ENCODE data around the gene HTR3C.
"Not testable (repeated sequence)": the region's sequence is repeated elsewhere in the genome, so short reads cannot be mapped to it uniquely, and the experiment has no call there.

The HTR3C gene

GRCh38 chr3:184030536-184030935 lies 22.3 kb upstream of the HTR3C start:
- no peak for DNase-seq (ENCODE audit: low spot score)

DNA sequence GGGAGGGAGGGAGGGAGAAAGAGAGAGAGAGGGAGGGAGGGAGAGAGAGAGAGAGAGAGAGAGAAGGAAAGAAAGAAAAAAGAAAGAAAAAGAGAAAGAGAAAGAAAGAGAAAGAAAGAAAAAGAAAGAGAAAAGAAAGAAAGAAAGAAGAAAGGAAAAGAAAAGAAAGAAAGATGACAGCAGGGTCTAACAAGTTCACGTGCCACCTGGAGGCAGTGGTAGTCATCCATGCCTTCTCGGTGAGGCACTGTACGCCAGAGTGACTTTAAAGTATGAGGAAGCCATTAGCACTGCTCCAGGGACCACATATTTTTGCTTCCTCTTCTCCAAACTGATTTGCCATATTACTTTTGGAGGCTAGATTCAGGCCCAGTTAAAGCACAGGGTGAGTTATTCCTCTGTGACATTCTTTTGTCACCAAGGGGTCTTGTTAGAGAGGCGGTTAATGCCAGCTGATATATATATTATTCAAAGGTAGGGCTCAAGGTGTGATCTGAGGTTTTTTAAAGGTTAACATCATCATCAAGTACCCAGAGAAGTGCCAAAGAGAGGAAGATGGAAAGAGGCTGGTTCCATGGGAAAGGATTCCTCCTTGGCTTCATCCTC lies 21.6 kb upstream of the HTR3C start, which contains the start of gene HTR3D:
Gene HTR3D (plus strand): TSS at position 556 of the 606 bp plus-strand sequence. CDS start 0 bp downstream, at position 556.
- no peak for DNase-seq (ENCODE audit: low spot score)

DNA sequence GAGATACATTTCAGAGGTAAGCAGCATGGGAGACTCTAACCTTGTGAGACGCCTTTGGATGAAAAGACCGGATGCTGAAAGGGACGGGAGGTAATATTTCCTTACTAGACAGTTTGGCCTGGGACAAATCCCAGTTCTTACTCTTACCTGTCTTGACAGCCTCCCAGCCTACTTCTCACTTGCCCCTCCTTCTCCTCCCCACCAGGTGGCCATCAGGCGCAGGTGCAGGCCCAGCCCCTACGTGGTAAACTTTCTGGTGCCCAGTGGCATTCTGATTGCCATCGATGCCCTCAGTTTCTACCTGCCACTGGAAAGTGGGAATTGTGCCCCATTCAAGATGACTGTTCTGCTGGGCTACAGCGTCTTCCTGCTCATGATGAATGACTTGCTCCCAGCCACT lies 15.0 kb upstream of the HTR3C start:
- DNase-seq (ENCODE audit: low spot score), result no peak

GRCh38 chr3:184038307-184038706 lies 14.5 kb upstream of the HTR3C start:
- DNase-seq (ENCODE audit: low spot score), result not testable (repeated sequence)

DNA sequence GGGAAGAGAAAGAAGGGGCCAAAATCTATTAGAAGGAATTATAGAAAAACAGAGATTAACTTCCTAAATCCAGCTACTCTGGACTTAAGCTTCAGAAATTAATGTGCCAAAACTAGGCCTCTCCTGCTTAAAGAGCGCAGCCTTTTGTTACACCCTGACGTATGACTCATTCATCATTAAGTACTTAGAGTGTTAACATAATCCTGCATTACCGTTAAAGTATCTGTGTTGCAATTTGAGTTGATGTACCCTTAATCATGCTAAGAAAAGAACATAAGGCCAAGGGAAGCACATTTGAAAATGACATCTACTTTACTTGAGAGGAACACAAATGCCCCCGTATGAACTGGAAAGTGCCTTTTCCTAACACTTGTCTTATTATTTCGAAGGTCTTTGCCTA lies 13.4 kb upstream of the HTR3C start:
- DNase-seq (ENCODE audit: low spot score), result no peak

DNA sequence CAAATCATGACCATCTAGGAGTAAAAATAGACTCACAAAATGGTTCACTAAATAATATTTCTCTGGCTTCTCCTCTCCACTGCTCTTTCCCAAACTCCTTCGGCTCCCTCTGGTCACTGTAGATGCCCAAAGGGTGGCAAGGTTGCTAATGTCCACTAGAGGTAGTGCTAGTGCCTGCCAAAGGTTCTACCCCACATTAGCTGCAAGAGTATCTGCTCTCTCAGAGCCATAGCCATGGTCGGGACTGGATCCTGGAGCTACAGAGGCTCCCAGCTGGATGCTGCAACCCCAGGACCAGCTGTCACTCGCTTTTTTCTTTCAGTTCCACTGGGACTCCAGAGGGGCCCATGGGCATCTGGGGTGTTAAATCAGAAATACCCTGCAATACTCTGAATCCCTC lies 12.8 kb upstream of the HTR3C start:
- DNase-seq (ENCODE audit: low spot score), result peak; percentile 42

DNA sequence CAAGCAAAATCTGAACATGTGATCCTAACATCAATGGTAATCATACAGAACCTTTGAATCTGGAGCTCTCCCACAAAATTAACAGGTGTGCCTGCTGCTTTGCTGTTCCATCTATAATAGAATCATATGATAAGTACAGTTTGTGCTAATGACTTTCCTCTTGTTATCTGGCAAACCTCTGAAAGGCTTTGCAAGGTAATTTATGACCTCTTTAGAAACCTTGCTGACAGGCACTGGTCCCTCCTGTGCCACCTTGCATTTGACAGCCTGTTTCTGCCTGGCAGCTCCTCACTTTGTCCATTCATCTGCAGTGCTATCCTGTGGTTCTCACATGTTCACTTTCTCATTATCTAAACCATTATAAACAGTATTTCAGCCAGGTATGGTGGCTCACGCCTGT lies 10.2 kb upstream of the HTR3C start:
- DNase-seq (ENCODE audit: low spot score), result no peak

GRCh38 chr3:184045995-184046394 lies 6.9 kb upstream of the HTR3C start:
- DNase-seq (ENCODE audit: low spot score), result no peak

- no peak for DNase-seq (ENCODE audit: low spot score)
These were observed 2.5 kb upstream of the HTR3C start for GRCh38 chr3:184050217-184050847.

- no peak for DNase-seq (ENCODE audit: low spot score)
These were observed 5.2 kb downstream of the HTR3C start for GRCh38 chr3:184058029-184058428.

GRCh38 chr3:184059424-184059823 lies 6.6 kb downstream of the HTR3C start:
- no peak for DNase-seq (ENCODE audit: low spot score)

GRCh38 chr3:184062637-184063036 lies 9.8 kb downstream of the HTR3C start:
- DNase-seq (ENCODE audit: low spot score), result no peak

GRCh38 chr3:184066211-184066610 lies 13.4 kb downstream of the HTR3C start:
- no peak for DNase-seq (ENCODE audit: low spot score)

GRCh38 chr3:184067573-184068055 lies 14.8 kb downstream of the HTR3C start:
- no peak for DNase-seq (ENCODE audit: low spot score)

DNA sequence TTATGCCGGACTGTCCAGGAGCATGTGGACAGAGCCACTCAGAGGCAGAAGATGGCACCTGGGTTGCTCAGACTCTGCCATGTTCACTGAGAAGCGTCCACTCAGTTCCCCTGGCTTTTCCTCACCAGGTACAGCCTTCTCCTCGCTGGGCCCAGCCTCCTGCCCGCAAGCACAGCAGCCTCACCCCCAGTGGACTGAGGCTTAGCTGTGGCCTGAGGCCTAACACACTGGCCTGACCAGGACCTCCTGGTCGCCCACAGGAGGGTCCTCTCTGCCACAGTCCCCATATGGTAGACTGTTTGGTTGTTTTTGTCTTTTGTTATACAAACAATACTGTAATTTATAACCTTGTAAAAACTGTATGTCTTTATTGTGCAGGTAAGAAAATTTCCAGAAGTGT lies 15.5 kb downstream of the HTR3C start:
- DNase-seq (ENCODE audit: low spot score), result no peak

DNA sequence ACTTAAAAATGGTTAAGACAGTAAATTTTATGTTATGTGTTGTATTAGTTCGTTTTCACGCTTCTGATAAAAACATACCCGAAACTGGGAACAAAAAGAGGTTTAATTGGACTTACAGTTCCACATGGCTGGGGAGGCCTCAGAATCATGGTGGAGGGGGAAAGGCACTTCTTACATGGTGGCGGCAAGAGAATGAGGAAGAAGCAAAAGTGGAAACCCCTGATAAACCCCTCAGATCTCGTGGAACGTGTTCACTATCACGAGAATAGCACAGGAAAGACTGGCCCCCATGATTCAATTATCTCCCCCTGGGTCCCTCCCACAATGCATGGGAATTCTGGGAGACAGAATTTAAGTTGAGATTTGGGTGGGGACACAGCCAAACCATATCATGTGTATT lies 18.3 kb downstream of the HTR3C start:
- not testable (repeated sequence) for DNase-seq (ENCODE audit: low spot score)

DNA sequence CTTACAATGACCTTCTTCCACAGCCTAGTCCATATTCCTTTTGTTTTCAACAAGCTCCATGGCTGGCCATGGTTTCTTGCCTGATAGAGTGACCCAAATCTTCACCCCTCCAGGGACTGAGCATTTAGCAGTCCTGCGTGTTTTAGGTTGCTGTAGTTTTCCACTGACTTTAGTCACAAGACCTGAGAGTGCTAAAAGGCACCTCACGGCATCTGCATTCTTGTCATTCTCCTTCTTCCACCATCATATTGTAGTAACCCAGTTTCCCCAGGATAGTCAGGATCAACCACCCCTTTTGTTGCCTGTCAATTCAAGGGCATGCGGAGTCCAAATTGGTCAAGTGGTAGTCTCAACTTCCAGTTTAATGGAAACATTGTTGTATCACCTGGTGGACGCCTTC lies 20.8 kb downstream of the HTR3C start:
- no peak for DNase-seq (ENCODE audit: low spot score)

- no peak for DNase-seq (ENCODE audit: low spot score)
These were observed 23.1 kb downstream of the HTR3C start for GRCh38 chr3:184075901-184076300.

DNA sequence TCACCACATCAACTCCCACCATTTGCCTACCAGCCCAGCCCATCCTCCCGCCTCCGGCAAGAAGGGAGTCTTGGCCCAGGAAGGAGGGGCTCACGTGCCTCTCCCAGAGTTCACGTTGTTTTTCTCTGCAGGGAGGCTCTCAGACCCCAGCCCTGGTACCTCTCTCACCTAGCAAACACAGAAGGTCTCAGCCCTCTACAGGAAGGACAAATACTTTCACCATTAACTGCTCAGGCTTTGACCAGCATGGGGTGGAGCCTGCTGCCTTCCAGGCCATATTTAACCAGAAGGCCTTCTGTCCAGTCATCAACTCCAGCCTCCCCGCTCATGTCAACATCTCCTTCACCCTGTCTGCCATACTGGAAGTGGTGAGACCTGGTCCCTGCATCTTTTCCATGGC lies 25.0 kb downstream of the HTR3C start:
- no peak for DNase-seq (ENCODE audit: low spot score)

GRCh38 chr3:184078851-184079250 lies 26.0 kb downstream of the HTR3C start:
- DNase-seq (ENCODE audit: low spot score), result no peak

- no peak for DNase-seq (ENCODE audit: low spot score)
These were observed 28.4 kb downstream of the HTR3C start for GRCh38 chr3:184081116-184081830.

DNA sequence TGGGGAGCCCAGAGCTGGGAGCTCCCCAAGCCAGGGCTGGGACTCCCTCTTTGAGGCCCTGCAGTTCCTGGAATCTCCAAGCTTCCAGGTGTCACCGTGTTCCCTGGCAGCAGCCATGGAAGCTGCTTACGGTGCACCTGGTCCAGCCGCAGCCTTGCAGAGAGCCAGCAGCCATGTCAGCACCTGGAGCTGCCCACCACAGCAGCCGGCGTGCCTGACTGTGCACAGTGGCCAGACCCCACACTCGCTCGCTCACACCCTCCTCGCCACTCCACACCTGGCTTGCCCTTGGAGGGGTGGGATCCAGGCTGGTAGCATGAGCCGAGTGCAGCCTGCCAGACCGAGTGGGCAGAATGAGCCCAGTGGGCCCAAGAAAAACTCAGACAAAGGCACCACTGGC lies 29.2 kb downstream of the HTR3C start:
- DNase-seq (ENCODE audit: low spot score), result no peak

GRCh38 chr3:184082465-184082864 lies 29.6 kb downstream of the HTR3C start:
- no peak for DNase-seq (ENCODE audit: low spot score)
